ENCODE results near the gene KCTD16.

GRCh38 chr5:144275329-144275728, 104.7 kb downstream of the KCTD16 start:
- TF ChIP-seq, protein P1, sequence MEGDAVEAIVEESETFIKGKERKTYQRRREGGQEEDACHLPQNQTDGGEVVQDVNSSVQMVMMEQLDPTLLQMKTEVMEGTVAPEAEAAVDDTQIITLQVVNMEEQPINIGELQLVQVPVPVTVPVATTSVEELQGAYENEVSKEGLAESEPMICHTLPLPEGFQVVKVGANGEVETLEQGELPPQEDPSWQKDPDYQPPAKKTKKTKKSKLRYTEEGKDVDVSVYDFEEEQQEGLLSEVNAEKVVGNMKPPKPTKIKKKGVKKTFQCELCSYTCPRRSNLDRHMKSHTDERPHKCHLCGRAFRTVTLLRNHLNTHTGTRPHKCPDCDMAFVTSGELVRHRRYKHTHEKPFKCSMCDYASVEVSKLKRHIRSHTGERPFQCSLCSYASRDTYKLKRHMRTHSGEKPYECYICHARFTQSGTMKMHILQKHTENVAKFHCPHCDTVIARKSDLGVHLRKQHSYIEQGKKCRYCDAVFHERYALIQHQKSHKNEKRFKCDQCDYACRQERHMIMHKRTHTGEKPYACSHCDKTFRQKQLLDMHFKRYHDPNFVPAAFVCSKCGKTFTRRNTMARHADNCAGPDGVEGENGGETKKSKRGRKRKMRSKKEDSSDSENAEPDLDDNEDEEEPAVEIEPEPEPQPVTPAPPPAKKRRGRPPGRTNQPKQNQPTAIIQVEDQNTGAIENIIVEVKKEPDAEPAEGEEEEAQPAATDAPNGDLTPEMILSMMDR (IDR thresholded peaks at IDR 0.05 in 8 of 11, conservative IDR thresholded peaks at IDR 0.05 in 3 of 11), result no peak
- no peak for TF ChIP-seq POLR2A (IDR thresholded peaks at IDR 0.05)
- TF ChIP-seq POLR2AphosphoS5 (IDR thresholded peaks at IDR 0.05), result no peak
